Thyroid gland (tissue), 4 donors: Measurements from ENCODE around the gene SAMD14.
A peak's percentile ranks its signal among the peaks of the same experiment; 100 is the strongest.

ENCODE experiments used
- CTCF ChIP-seq, 6 experiments: fragments of 200-600 bp in 3 of 6; fragments of 450-650 bp in 3 of 6; sonication (generic) in 3 of 6; IDR thresholded peaks; one replicate each; pipeline ENCODE4 v1.5.1; 2016 to 2019; ENCODE audit warnings: antibody characterized with exemption in 6 of 6, mild to moderate bottlenecking in 2 of 6, inconsistent platforms in 1 of 6, moderate library complexity in 1 of 6
- POLR2A ChIP-seq, 2 donors: fragments of 450-650 bp; IDR thresholded peaks; one replicate each; pipeline ENCODE4 v1.6.1; 2017; ENCODE audit warnings: antibody characterized with exemption in 2 of 2, mild to moderate bottlenecking in 2 of 2, moderate library complexity in 1 of 2

- TF ChIP-seq POLR2A (IDR thresholded peaks at IDR 0.05) (no peak), CTCF (IDR thresholded peaks at IDR 0.05) (peak; percentile 82 to 93 (median 86))
Measured at GRCh38 chr17:50139950-50140885, 10.3 kb upstream of the SAMD14 start.
